ENCODE data around the gene S100A11.

S100A11 gene

DNA sequence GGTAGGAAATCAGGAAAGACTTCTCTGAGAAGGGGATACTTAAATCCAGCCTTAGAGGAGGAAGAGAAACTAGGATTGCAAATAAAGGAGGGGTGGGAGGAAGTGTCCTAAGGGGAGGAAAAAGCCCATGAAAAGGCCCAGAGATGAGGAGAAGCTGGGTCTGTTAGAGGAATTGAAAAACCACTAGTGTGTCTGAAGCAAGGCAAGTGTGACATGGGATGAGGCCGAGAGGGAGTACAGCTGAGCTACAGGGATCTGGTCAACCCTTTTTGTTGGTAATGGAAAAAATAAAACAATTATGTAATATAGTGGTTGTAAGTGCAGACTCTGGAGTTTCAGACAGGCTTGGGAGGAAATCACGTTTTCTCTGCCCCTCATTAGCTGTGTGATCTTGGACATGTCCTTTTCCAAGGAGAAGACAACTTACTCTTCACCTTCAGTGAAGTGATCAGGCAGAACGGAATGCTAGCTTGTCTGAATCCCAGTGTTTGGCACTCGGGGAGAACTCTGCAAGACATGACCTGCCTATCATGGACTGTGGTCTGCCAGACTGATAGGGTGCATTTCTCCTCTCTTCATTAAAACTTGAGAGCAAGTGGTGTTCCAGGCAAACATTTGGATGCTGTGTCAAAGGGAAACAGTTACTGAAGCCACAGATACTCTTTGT, 35.7 kb downstream of the S100A11 start:
- no peak for DNase-seq

DNA sequence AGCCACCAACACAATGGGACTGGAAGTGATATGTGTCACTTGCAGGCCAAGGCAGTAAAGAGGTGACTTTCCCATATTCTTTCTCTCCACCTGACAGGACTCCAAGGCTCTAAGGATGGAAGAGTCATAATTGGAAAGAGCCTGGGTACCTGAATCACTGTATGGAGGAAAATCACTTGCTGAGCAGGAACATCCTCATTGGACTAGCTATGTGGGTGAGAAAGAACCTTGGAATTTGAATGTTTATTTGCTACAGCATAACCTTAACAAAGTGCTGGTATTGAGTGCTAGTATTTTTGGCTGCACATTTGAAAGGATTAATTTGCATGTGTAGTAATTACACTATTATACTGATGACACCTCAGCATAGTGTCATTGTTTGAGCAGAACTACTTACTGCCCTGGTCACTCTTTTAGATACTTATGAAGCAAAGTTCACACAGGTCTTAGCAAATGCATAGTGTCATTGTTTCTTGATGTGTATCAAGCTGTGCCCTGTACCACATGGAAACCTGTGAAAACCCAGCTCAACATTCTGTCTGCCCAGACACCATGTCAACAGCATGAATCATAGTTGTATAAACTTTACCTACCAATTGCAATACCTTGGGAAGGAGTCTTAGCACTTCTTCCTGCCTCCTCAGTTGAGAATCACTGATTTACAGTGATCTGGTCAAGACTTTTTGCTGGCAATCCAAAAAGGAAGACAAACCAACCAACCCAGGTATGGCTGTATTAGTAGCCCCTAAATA, 38.0 kb downstream of the S100A11 start:
- no peak for DNase-seq

DNA sequence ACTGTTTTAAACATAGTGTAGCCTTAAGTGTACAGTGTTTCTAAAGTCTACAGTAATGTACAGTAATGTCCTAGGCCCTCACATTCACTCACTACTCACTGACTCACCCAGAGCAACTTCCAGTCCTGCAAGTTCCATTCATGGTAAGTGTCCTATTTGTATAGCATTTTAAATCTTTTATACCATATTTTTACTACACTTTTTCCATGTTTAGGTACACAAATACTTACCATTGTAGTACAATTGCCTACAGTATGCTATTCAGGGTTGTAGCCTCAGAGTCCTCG, 39.6 kb downstream of the S100A11 start:
- DNase-seq, result no peak

DNA sequence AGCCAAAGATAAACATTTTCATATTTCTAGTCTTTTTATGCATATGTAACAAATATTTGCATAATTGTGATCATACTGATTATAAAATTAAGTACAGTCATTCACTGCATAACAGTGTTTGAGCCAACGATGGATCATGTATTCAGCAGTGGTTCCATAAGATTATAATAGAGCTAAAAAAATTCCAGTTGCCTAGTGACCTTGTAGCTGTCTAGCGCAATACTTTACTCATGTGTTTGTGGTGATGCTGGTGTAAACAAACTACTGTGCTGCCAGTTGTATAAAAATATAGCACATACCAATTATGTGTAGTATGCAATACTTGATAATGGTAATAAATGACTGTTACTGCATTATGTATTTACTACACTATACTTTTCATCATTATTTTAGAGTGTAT, 41.0 kb downstream of the S100A11 start:
- no peak for DNase-seq

DNA sequence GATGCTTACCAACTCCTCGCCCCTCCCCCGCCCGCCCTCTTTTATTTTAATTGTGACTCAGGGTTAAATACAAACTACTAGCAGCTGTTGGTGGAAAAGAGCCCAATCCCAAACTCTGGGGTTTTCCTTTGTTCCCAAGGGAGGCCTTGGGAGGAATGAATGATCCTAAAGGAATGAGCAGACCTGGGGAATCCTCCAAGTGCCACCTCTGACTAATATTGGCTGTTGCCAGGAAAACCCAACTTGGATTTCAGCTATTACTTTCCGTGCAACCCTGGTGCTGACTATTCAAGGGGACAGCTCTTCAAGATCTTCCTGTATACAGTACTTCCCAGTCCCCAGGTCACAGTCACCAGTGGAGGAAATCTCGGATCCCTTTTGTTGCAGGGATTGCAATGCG, 41.8 kb downstream of the S100A11 start:
- no peak for DNase-seq

DNA sequence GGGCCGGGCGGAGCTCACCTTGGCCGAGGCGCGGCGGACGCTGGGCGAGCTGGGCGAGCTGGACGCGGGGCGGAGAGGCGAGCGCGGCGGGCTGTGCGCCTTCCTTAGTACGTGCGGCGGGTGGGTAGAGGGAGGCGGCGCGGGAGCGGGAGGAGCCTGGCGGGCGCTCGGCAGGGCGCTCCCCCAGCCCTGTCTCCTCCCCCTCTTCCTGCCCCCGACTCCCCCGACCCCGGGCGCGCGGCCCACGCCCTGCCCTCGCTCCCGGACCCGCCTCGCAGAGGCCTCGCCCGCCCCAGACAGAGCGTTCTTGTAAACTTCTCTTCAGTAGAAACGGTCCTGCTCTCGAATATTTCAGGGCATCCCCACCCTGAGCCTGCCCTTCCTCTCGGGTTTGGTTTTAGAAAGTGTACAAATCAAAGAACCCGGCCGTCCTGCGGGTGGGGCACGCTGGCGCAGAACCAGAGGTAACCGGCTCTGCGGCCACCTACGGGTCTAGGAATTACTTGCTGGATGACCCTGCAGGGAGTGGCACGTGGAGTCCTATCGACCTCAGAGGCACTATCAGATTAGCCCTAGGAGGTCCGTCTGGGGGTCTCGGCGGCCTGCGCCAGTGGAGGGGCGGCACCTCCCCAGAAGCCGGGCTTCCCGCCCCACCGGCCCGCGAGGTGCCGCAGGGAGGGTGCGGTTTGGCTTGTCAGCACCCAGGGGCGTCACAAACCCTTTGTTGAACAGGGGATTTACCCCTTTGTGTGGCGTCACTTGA, 42.9 kb downstream of the S100A11 start, which contains the start of gene S100A10:
Gene S100A10, minus strand, starts transcription at position 126 of the 763 bp plus-strand sequence. CDS start 7,629 bp downstream, outside the sequence.
- peak; percentile 36 to 42 for DNase-seq

DNA sequence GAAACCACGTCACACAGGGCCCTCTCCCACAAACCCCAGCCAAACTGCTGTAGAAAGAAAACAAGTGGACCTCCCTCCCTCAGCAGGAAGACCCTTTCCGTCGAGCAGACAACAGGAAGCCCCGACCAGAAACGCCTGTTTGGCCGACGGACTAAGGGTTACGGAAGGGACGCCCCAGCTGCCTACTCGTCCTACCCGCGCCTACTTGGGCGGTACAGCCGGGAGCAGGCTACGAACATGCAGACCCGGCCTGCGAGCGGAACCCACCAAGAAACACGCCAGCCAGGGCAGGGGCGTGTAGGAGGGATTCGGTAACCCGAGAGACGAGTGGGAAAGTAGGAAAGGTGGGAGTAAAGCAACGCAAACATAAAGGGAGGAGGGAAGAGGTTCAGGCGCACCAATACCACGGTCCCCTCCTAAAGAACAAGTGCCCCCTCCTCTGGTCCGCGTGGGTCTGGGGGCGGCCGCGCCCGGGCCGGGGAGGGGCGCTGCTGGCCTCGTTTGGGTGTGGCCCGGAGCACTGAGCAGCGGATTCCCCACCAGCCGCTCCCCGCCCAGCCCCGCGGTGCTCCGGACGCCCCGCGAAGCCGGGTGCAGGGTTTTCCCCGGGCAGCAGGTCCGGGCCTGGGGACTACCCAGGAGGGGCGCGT, 43.6 kb downstream of the S100A11 start:
- peak in 1 of 2 experiments; percentile 7 for DNase-seq

DNA sequence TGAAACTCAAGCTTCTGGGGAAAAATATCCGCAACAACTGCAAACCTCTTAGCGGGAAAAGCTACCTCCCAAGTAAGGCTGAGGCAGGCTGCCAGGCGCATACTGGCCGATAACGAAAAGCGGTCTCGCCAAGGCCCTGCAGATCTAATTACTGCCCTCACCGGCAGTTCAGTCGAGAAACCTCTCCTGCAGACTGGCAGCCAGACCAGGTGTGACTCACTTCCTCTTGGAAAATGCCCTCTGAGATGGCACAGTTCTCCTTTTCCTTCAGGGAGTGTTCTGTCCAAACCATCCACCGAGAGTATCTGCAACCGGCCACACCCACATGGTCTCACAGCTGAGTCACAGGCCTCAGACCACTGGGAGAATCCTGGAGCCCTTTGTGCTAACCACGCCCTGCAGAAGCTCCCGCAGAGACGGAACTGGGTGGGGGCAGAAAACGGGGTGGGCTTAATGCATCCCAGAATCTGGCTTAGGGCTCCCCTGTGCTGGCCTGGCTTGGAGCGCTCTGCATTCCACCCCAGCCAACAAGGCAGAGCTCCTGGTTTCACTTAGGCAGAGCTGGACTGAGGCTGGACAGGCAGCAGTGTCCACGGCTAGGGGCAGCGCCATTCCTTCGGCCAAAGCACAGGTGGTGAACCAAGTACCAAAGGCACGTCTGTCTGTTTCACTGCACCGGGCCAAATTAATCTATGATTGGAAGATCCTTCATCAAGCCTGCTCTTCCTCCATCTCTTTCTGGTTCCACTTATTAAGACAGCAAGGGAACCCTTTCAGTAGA, 44.3 kb downstream of the S100A11 start:
- DNase-seq, result peak in 1 of 2 experiments; percentile 18

DNA sequence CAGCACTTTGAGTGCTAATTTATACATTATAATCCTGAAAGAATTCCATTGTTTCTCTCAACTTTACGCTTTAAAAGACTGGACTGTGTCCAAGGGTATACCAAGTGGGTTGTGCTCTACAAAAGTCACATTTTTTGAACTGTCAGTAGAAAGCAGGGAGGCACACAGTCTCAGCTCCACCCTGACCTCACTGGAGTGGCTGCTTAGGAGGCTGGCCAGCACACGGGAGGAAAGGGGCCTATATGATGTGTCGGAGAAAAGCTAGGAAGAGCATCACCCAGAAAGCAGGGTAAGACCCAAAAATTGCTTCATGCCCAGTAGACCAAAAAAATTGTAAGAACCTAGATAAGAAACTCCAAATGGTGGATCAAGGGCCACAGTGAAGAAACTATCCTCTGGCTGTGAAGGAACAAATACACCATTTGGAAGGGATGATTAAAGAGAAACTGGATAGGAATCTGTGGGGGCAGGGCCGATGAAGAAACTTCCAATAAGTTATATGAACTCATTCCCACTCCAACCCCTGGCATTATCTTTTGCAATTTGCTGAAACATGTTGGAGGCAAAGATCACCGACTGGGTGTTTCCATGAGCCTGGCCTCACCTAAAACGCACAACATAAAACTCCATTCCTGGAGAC, 45.0 kb downstream of the S100A11 start:
- no peak for DNase-seq

DNA sequence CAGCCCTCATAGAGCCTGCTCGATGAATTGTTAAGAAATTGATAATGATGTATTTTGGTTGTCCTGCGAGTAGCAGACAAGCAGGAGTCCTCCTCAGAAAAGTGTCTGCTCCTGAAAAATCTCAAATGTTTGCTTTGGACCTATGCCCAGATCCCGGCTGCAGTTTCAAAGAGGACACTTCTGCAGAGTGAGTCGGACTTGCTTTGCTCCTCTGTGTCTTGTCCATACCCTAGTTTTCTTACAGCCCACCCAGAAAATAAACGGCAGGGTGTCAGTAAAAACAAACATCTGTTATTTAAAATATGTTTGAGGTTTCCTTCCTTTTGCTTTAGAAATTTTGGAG, 46.0 kb downstream of the S100A11 start:
- peak in 1 of 2 experiments; percentile 39 for DNase-seq

DNA sequence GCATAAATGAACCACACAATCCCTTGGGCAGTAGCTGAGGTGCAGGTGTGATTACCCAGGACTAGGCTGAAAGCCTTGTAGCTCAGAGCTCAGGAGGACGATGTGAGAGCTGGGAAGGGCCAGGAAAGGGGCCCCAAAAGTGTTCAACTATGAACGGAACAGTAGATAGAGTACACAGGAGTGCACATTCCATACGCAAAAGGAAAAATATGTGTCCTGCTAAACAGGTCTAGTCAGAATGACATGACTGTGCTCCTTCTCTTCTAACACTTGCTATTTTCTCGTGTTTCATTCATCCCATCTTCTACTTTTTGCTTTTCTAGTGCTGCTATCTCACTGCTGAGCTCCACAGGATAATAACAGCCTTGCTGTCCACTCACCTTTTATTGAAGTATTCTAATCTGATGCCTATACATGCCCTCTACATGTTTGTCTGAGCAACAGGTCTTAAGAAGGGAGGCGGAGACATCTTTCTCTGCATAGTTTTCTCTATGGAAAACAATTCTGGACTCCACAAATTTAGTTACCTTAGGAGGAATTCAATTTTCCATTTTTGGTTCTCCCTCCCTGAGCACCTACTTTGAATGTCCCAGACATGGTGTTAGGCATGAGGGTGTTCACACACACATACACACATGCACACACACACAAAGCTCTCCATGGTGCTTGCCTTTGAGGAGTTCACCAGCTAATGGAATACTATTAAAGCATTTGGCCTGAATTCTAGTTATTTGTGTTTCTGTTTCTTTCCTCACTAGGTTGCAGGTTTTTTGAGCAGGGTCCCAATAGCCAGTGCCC, 46.5 kb downstream of the S100A11 start:
- DNase-seq, result no peak

DNA sequence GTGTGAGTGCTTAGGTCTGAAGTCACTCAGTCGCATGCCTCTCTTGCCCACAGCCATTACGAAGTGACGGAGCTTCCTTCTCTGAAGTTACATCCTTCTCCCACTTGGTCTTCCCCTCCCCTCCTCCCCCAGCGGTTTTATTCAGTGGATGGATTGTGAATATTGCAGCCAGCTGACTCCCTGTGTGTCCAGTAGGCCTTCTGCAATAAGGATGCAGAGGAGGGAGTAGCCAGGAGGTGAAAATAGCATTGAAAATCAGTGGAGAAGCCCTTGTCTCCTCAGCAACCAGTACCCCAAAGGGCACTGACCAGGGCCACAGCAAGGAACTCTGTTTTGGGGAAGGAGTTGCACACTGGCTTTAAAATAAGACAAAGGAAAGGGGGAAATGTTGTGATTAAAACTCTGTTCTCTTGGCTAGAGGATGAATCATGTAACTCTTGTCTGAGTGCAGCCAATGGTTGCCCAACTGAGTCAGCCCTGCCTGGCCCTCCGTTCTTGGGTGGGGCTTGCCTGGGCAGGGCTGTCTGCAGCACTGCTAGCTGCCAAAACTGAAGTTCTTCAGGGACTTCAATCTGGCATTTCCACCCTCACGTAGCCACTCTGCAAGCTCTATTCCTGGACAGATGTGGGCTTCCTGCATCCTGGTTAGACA, 47.5 kb downstream of the S100A11 start:
- DNase-seq, result no peak

DNA sequence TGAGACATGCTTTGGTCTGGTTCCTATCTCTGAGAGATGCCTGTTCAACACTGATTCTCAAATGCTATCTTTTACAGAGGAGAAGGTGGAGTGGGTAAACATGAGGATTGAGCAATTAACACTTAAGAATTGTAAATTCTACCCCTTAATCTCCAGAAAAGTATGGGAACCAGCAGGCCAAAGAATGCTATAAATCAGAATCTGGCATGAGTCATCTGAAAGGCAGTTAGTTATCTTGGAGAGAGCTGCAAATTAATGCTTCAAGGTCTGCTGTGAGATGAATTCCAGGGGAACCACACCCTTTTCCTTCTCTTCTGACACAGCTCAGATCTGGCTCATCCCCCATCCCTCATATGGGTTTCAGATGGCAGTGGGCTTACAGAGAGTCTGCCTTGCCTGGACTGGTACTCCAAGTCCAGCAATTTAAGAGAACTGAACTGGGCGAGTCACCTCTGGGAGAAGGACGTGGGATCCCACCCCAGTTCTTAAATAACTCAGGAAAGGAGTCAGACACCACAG, 48.3 kb downstream of the S100A11 start:
- DNase-seq, result no peak

DNA sequence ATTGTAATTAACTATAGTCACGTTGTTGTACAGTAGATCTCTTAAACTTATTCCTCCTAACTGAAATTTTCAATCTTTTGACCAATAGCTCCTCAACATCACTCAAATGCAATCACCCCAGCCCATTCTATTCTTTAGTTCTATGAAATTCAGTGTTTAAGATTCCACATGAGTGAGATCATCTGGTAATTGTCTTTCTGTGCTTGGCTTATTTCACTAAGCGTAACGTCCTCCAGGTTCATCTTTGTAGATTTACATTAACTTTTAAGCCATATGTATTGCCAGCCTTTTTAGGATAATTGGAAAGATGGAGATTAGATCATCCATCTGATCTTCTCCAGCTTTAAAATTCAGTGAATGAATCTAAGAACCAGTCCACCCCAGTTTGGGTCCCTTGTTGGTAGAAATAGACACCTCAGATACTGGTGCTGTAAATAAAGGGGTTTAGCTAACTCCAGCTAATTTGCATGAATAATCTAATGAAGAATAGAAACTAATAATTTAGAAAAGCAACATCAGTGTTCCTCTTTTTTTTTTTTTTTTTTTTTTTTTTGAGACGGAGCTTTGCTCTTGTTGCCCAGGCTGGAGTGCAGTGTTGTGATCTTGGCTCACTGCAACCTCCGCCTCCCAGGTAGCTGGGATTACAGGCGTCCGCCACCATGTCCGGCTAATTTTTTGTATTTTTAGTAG, 50.2 kb downstream of the S100A11 start:
- no peak for DNase-seq

DNA sequence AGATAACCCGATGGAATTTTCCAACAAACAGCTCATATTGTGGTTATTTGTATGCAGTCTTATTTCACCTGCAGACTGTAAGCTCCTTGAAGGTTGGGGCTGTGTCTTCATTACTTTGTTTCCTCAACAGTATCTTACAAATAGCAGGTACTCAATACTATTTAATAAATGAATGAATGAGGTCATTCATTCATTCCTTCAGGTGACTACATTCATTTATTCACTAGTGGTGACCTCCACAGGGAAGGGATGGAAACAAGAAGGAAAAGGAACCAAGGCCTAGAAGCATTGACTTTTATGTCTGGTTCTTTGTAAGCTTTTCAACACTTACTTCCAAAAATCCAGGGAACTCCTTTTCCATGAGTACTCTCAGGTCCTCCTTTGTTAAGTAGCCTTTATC, 51.0 kb downstream of the S100A11 start:
- DNase-seq, result no peak

DNA sequence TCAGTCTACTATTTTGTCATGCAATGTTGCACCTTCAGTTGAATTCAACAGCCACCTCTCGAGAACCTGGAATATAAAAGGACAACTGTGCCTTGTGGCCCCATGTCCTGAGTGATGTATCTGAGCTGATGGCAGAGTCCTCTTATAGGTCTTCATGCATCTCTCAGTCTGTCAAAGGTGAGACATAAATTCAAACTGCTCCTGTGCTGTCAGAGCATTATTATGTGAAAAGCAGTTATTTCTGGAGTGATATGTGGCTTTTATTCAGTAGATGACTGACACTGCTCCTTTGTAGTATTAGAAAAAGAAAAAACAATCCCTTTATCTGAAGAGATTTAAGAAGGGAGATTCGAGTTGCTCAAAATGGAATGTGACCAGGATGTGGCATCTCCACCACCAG, 51.5 kb downstream of the S100A11 start:
- DNase-seq, result no peak

DNA sequence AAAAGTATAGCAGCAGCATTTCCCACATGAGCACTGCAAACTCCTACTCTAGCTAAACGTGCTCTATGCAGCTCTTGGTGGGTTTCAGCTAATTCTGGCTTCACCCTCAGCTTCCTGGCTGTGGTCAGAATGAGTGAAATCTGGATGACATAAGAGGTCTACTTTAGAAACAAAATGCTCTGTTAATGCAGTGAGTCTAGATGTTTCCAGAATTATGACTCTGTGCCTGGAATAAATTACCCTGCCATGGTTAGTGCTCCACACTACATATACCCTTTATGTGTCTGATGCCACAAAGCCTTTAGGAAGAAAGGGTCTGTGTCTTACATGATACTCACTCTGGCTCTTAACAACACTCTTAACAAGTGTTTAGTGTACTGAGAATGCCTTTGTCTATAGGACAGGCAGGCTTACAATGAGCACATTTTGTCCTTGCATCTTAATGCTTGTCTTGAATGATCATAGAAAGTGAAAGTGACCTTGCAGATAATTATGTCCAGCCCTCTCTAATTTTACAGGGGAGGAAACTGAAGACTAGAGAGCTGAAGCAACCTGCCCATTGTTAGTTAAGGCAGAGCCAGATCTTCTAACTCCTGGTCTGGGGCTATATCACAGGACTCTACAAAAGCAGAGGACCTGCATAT, 52.4 kb downstream of the S100A11 start:
- DNase-seq, result no peak

Data from NCI-H2081 (cell line).